HFF-Myc (cell line): ENCODE results near the gene KCNMA1.

Experiments used
- DNase-seq: peaks from one replicate; pipeline ENCODE4 v3.0.0-alpha.2; 2011; ENCODE audit warnings: low read depth; ENCODE audit errors: extremely low read depth
- H3K4me3 ChIP-seq: replicated peaks from 2 replicates; pipeline ENCODE4 v1.5.1; 2011; ENCODE audit warnings: low read depth, mild to moderate bottlenecking, control low read depth, low read length
- CTCF ChIP-seq: IDR thresholded peaks from 2 replicates; pipeline ENCODE4 v1.5.1; 2012; ENCODE audit warnings: mild to moderate bottlenecking, low read depth, low read length, control low read depth; ENCODE audit errors: missing control alignments

KCNMA1 gene

GRCh38 chr10:77490534-77491314 is 146.9 kb downstream of the KCNMA1 start:
- H3K4me3 ChIP-seq = no peak overlapping the region
- DNase-seq = no peak
- no peak for TF ChIP-seq CTCF

GRCh38 chr10:77486517-77486916 is 151.1 kb downstream of the KCNMA1 start:
- TF ChIP-seq CTCF = no peak
- no peak overlapping the region for H3K4me3 ChIP-seq
- no peak for DNase-seq

- DNase-seq = no peak
- no peak overlapping the region for H3K4me3 ChIP-seq
- TF ChIP-seq CTCF = no peak
Observed at GRCh38 chr10:77485847-77486246, 151.8 kb downstream of the KCNMA1 start.

GRCh38 chr10:77482072-77482471 is 155.5 kb downstream of the KCNMA1 start:
- DNase-seq = no peak
- no peak overlapping the region for H3K4me3 ChIP-seq
- TF ChIP-seq CTCF = no peak

- no peak for TF ChIP-seq CTCF
- no peak for DNase-seq
- H3K4me3 ChIP-seq = no peak overlapping the region
Observed at GRCh38 chr10:77479586-77479985, 158.0 kb downstream of the KCNMA1 start.

- no peak for DNase-seq
- no peak overlapping the region for H3K4me3 ChIP-seq
- no peak for TF ChIP-seq CTCF
Observed at GRCh38 chr10:77478962-77479359, 158.6 kb downstream of the KCNMA1 start.
